NCI-H2196 treated with DMSO at 0.1 percent for 48 hours (cell line): ENCODE results near the gene RNU6-1.

ENCODE experiments used
- DNase-seq: peaks from one replicate; lab custom pipeline; 2025; ENCODE audit not compliant: unreplicated experiment; lab: John Stamatoyannopoulos, UW

RNU6-1 gene

DNA sequence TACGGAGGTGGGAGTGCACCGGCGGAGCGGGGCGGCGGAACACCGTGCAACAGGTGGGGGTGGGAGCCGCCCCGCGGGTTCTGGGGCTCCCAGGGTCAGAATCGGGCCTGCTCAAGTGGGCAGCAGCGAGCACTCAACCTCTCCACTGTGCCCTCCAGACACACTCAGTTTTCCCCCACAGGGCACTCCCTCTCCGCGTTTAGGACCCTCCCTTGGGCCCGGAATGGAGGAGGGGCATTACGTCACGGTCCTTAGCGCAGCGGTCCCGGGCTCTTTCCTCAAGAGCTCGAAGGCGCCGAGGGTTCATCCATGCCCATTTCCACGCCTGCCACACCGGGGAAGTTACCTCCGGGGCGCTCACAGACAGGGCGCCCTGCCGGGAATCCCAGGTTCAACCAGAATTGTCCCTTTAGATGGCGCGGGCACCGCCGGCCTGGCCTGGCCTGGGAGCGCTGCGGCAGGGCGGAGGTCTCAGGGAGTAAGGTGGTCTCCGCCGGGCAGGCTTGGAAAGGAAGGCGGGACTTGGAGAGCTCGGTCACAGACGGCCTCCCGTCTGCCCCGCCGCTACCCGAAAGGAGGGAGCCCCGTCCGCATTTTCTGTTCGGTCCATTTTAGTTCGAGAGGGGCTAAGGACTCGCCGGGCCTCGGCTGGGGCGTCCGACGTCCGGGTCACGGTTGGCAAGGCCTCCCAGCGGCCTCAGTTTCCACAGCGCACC is 5.1 kb downstream of the RNU6-1 start:
- no peak for DNase-seq

- no peak for DNase-seq
Measured at GRCh38 chr15:67833710-67834511, 5.9 kb downstream of the RNU6-1 start.

- no peak for DNase-seq
Measured at GRCh38 chr15:67832897-67833709, 6.7 kb downstream of the RNU6-1 start.

GRCh38 chr15:67832031-67832551 is 7.8 kb downstream of the RNU6-1 start:
- no peak for DNase-seq

GRCh38 chr15:67831363-67831762 is 8.5 kb downstream of the RNU6-1 start:
- no peak for DNase-seq

GRCh38 chr15:67829647-67830504 is 10.0 kb downstream of the RNU6-1 start:
- DNase-seq: no peak

DNA sequence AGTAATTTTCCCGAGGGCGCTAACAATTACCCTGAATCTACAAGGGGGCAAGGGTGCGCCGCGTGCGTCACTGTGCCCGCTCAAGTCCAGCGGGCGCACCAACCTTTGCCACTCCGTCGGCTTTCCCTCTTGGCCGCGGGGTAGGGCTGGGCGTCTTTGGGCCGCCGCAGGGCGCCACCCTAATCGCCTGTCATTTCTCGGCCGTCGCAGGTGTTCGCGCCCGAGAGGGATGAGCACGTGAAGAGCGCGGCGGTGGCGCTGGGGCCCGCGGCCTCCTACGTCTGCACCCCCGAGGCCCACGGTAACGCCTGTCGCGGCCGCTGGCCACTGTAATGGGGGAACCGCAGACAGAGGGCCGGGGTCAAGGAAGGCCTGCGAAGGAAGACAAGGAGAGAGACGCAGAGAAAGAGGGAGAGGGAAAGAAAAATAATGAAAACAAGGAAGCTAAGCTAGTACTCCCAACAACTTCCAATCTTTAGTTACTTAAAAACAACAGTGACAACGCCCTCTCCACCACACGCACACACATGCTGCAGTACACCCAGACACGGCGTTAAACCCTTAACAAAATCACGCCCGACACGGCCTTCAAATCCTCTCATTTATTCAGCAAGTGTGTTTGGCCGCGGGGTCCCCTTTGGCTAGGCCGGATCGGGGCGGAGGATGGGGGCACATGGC is 10.7 kb downstream of the RNU6-1 start:
- DNase-seq: no peak

DNA sequence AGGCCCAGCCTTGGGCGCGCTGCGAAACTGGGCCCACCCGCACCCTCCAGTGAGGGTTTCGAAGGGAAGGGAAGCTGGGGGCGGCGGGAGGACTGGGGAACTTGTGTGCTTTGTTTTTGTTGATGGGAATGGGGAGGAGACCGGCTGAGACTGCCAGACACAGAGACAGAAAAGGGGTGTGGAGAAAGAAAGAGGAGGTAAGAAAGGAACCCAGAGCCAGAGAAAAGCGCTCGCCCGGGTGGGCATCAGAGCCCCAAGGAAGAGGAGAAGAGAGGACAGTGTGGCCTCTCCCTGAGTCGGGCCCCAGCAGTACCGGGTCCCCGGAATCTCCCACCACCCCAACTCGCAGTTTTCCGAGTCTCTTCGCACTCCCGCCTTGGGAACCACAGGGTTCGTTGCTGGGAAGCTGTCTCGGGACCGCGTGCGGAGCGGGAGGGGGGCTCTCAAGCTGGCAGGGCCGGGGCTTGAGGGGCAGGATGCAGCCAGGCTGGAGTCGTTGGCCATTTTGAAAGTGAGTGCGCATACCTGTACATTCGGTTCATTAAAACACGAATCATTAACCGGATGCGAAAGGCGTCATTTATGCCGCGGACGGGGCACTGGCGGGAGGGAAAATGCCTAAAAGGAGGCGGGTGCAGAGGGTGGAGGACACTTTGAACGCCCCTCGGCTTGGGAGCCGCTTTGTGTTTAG is 11.4 kb downstream of the RNU6-1 start:
- DNase-seq: no peak

DNA sequence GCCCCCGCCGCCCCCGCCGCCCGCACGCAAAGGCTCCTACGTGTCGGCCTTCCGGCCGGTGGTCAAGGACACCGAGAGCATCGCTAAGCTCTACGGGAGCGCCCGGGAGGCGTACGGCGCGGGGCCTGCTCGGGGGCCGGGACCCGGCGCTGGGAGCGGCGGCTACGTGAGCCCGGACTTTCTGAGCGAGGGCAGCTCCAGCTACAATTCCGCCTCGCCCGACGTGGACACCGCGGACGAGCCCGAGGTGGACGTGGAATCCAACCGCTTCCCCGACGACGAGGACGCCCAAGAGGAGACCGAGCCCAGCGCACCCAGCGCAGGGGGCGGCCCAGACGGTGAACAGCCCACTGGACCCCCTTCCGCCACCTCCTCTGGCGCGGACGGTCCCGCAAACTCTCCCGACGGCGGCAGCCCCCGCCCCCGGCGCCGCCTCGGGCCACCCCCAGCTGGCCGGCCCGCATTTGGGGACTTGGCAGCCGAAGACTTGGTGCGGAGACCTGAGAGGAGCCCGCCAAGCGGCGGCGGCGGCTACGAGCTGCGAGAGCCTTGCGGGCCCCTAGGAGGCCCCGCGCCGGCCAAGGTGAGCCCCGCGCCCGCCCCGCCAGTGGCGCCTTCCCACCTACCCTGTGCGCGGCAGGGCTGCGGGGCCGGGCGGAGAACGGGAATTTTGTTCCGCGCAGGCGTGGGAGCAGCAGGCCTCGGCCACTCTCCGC is 12.1 kb downstream of the RNU6-1 start:
- DNase-seq: no peak

DNA sequence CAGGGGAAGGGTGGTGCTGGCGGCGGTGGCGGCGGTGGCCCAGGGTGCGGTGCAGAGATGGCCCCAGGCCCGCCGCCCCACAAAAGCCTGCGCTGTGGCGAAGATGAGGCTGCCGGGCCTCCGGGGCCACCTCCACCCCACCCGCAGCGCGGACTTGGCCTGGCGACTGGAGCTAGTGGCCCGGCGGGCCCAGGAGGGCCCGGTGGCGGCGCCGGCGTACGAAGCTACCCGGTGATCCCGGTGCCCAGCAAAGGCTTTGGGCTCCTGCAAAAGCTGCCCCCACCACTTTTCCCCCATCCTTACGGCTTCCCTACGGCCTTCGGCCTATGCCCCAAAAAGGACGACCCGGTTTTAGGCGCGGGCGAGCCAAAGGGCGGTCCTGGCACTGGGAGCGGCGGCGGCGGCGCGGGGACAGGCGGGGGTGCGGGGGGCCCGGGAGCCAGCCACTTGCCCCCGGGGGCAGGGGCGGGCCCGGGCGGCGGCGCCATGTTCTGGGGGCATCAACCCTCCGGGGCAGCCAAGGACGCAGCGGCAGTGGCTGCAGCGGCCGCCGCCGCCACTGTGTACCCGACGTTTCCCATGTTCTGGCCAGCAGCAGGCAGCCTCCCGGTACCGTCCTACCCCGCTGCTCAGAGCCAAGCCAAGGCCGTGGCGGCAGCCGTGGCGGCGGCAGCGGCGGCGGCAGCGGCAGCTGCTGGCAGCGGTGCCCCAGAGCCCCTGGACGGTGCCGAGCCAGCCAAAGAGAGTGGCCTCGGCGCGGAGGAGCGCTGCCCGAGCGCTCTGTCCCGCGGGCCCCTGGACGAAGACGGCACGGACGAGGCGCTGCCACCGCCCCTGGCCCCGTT is 12.9 kb downstream of the RNU6-1 start:
- no peak for DNase-seq

DNA sequence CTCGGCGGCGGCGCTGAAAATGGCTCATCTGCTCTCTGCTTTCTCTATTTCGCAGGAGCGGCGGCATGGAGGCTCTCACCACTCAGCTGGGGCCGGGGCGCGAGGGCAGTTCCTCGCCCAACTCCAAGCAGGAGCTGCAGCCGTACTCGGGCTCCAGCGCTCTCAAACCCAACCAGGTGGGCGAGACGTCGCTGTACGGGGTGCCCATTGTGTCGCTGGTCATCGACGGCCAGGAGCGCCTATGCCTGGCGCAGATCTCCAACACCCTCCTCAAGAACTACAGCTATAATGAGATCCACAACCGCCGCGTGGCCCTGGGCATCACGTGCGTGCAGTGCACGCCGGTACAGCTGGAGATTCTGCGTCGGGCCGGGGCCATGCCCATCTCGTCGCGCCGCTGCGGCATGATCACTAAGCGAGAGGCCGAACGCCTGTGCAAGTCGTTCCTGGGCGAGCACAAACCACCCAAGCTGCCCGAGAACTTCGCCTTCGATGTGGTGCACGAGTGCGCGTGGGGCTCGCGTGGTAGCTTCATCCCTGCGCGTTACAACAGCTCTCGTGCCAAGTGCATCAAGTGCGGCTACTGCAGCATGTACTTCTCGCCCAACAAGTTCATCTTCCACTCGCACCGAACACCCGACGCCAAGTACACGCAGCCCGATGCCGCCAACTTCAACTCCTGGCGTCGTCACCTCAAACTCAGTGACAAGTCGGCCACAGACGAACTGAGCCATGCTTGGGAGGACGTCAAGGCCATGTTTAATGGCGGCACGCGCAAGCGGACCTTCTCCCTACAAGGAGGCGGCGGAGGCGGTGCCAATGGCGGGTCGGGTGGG is 13.7 kb downstream of the RNU6-1 start:
- DNase-seq: no peak

DNA sequence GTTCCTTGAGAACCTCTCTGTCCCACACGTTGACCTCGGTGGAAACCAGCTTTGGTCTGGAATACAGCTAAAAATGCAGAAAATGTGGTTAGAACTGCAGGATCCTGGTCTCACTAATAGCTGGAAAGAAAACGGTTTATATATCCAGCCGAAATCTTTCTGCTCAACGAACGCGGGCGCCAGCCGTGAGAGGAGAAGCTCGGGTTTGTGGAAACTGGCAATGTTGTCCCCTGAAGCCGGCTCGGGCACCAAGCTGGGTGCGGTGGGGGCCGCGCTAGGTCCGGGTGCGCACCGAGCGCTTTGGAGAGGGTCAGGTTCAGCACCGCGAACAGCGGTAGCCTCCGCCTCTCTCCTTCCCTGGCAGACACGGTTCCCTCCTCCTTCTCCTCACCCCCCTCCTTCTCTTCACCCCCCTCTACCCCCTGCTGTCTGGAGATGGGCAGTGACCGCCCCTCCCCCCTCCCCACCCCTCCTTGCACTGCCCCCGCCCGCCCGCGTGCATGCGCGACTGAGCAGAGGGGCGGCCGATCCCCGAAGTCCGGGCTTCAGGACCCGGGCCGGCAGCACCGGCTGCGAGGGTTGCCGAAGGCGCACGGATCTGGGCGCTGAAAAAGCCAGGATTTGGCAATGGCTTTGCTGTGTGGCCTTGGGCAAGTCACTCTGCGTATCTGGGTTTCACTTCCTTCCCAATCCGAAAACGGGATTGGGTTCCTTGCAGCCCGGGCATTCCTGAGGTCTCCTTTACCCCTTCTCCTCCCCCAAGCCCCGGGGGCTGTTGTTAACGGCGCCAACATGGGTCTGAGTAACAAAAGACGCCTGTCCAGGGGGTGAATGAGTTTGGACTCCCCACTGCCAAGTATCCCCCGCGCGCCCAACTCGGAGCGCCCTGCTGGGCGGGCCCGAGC is 14.6 kb downstream of the RNU6-1 start, which contains the start of gene SKOR1:
Gene SKOR1 (plus strand): TSS at position 534 of the 905 bp plus-strand sequence. CDS start 94 bp downstream, at position 628.
- DNase-seq: no peak

DNA sequence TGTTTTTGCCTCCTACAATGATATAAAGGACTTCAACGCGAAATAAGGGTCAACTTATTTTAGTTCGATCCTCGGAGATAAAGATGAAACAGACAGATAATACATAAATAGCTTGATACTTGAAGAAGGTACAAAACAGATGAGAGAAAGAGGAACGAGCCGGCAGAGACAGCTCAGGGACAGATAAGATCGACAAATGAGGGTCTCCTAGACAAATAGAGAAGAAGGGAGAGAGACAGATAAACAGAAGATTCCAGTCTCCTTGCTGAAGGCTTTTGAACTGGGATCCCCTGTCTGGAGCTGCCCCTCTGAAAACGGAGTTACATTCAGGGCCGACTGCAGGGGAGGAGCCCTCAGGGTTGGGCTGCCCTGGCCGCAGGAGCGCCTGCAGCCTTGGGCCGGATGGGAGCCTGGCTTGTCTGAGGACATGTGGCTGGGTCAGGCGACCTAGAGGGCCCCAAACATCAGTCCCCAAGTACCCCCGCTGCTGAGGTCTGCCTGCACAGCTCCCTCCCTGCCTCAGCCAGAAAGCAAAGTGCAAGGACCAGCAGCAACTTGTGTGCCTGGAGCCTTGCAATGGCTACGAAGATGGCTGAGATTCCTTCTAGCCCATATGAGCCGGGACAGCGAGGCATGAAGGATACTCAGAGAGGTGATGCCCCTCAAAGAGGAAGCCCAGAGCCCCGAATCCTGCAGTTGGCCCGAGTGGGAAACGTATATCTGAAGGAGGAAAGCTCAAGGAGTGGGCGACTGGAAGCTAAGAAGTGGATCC is 15.5 kb downstream of the RNU6-1 start:
- no peak for DNase-seq

GRCh38 chr15:67823314-67824196 is 16.3 kb downstream of the RNU6-1 start:
- DNase-seq: no peak
